ENCODE measurements around the gene FGF13.

Gene FGF13

DNA sequence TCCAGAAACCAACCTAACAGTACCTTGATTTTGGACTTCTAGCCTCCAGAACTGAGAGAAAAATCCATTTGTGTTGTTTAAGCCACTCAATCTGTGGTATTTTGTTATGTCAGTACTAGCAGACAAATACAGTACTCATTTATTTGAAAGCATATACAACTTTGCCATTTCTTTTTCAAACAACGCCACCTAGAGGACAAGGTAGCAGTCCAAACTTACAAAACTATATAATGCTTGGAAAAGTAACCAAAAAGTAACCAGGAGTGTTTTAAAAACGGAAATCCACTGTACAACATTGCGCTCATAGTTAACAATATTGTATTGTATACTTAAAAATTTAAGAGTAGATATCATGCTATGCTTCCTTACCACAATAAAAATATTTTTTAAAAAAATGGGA lies 37.0 kb upstream of the FGF13 start:
- TF ChIP-seq SIN3A (IDR thresholded peaks at IDR 0.05; ENCODE audit: borderline replicate concordance, insufficient read depth, low read length) (no peak), TAF1 (IDR thresholded peaks at IDR 0.05; ENCODE audit: borderline replicate concordance, insufficient read depth, low read length) (no peak), POLR2AphosphoS5 (IDR thresholded peaks at IDR 0.05; ENCODE audit: low read depth, low read length) (no peak), FOXP2 (optimal IDR thresholded peaks at IDR 0.05; ENCODE audit: borderline replicate concordance, extremely low read depth, extremely low read length, insufficient read depth) (no peak)
- TF ChIP-seq, protein P1, sequence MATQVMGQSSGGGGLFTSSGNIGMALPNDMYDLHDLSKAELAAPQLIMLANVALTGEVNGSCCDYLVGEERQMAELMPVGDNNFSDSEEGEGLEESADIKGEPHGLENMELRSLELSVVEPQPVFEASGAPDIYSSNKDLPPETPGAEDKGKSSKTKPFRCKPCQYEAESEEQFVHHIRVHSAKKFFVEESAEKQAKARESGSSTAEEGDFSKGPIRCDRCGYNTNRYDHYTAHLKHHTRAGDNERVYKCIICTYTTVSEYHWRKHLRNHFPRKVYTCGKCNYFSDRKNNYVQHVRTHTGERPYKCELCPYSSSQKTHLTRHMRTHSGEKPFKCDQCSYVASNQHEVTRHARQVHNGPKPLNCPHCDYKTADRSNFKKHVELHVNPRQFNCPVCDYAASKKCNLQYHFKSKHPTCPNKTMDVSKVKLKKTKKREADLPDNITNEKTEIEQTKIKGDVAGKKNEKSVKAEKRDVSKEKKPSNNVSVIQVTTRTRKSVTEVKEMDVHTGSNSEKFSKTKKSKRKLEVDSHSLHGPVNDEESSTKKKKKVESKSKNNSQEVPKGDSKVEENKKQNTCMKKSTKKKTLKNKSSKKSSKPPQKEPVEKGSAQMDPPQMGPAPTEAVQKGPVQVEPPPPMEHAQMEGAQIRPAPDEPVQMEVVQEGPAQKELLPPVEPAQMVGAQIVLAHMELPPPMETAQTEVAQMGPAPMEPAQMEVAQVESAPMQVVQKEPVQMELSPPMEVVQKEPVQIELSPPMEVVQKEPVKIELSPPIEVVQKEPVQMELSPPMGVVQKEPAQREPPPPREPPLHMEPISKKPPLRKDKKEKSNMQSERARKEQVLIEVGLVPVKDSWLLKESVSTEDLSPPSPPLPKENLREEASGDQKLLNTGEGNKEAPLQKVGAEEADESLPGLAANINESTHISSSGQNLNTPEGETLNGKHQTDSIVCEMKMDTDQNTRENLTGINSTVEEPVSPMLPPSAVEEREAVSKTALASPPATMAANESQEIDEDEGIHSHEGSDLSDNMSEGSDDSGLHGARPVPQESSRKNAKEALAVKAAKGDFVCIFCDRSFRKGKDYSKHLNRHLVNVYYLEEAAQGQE (IDR thresholded peaks at IDR 0.05; ENCODE audit: insufficient read depth in 1 of 2, low read depth in 2 of 2, low read length in 2 of 2) = no peak

DNA sequence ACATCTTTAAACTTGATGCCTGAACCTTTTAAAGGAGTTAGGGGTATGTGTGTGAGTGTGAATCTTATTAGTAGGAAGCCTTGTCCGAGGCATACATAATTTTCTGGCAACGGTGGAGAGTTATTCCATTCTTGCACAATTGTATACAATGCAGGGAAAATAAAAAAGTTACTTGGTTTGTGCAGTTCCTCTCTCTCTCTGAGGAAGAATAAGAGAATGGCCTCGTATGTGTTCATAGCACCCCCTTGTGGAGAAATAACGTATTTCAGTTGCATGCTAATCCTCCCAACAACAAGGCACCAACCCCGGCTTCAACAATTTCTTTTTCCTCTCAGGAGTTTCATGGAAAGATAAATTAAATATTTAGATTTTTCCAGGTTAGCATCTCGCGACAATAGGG lies 33.7 kb upstream of the FGF13 start:
- TF ChIP-seq TAF1 (IDR thresholded peaks at IDR 0.05; ENCODE audit: borderline replicate concordance, insufficient read depth, low read length) (no peak), POLR2AphosphoS5 (IDR thresholded peaks at IDR 0.05; ENCODE audit: low read depth, low read length) (no peak), FOXP2 (optimal IDR thresholded peaks at IDR 0.05; ENCODE audit: borderline replicate concordance, extremely low read depth, extremely low read length, insufficient read depth) (no peak), SIN3A (IDR thresholded peaks at IDR 0.05; ENCODE audit: borderline replicate concordance, insufficient read depth, low read length) (no peak)
- TF ChIP-seq, protein P1 (IDR thresholded peaks at IDR 0.05; ENCODE audit: insufficient read depth in 1 of 2, low read depth in 2 of 2, low read length in 2 of 2) = no peak

DNA sequence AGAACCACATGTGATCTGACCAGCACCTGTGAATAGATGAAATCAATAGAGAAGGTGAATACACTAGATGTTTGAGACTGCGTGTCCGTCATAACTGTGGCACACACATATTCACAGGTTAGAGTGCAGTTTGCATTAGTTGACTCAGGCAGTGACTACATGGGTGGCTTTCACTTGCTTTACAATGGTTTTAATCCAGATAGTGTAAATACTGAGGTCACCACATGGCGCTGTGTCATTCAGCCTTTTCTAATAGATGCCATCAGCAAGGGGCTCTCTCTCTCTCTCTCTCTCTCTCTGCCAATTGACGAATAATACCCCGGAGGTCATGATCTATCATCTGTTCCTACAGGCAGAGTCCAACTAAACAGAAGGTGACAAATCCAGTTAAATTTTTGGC lies 30.7 kb upstream of the FGF13 start:
- TF ChIP-seq POLR2AphosphoS5 (IDR thresholded peaks at IDR 0.05; ENCODE audit: low read depth, low read length) (no peak), SIN3A (IDR thresholded peaks at IDR 0.05; ENCODE audit: borderline replicate concordance, insufficient read depth, low read length) (no peak), FOXP2 (optimal IDR thresholded peaks at IDR 0.05; ENCODE audit: borderline replicate concordance, extremely low read depth, extremely low read length, insufficient read depth) (no peak), TAF1 (IDR thresholded peaks at IDR 0.05; ENCODE audit: borderline replicate concordance, insufficient read depth, low read length) (no peak)
- TF ChIP-seq, protein P1 (IDR thresholded peaks at IDR 0.05; ENCODE audit: insufficient read depth in 1 of 2, low read depth in 2 of 2, low read length in 2 of 2) = no peak

DNA sequence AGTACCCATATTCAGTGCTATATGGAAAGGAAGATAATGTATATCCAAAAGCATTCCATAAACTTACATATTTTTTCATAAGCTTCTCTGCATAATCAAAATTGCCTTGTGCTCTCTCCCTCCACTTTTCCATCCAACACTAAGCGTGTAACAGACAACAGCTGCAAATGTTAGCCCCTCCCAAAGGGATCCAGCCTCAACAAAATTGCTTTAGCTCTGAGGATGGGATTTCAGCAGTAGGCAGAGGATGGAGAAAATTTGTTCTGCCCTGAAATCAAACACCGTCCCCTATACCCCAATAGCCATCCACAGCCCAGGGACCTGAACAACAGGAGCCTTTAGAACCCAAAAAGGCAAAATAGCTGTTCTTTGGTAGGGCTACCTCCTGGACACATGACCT lies 28.8 kb upstream of the FGF13 start:
- no peak for TF ChIP-seq TAF1 (IDR thresholded peaks at IDR 0.05; ENCODE audit: borderline replicate concordance, insufficient read depth, low read length)
- TF ChIP-seq, protein P1 (IDR thresholded peaks at IDR 0.05; ENCODE audit: insufficient read depth in 1 of 2, low read depth in 2 of 2, low read length in 2 of 2) = no peak
- TF ChIP-seq SIN3A (IDR thresholded peaks at IDR 0.05; ENCODE audit: borderline replicate concordance, insufficient read depth, low read length) = no peak
- TF ChIP-seq FOXP2 (optimal IDR thresholded peaks at IDR 0.05; ENCODE audit: borderline replicate concordance, extremely low read depth, extremely low read length, insufficient read depth) = no peak
- no peak for TF ChIP-seq POLR2AphosphoS5 (IDR thresholded peaks at IDR 0.05; ENCODE audit: low read depth, low read length)

DNA sequence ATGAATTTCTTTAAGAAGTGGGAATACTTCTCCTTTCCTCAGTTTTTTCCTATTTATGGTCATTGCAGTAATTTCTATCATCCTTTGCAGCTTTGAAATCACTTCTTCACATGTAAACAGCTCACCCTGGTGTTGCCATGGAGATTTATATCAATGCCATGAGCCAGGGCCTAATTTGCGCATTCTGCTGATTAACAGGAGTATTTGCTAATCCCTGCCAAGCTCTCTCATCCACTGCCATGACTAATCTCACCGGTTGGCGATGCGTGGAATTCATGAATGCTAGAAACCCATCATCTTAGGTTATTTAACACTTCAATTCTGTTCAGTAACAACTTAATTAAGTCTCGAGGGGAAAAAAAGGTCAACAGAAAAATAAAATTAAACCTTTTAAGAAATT lies 11.8 kb upstream of the FGF13 start:
- TF ChIP-seq POLR2AphosphoS5 (IDR thresholded peaks at IDR 0.05; ENCODE audit: low read depth, low read length) (no peak), SIN3A (IDR thresholded peaks at IDR 0.05; ENCODE audit: borderline replicate concordance, insufficient read depth, low read length) (no peak), FOXP2 (optimal IDR thresholded peaks at IDR 0.05; ENCODE audit: borderline replicate concordance, extremely low read depth, extremely low read length, insufficient read depth) (no peak), TAF1 (IDR thresholded peaks at IDR 0.05; ENCODE audit: borderline replicate concordance, insufficient read depth, low read length) (no peak)
- TF ChIP-seq, protein P1 (IDR thresholded peaks at IDR 0.05; ENCODE audit: insufficient read depth in 1 of 2, low read depth in 2 of 2, low read length in 2 of 2) = no peak

Measured in PFSK-1 (cell line).